Activated CD4-positive, alpha-beta T cell treated with anti-CD3 and anti-CD28 coated beads for 4 hours (primary cell): Measurements from ENCODE around the gene TRPC4.
"Not testable (repeated sequence)": the region's sequence is repeated elsewhere in the genome, so short reads cannot be mapped to it uniquely, and the experiment has no call there.

Experiments
- DNase-seq, 2 donors: peaks; one replicate each; pipeline ENCODE4 v3.0.0-alpha.2; 2020

The TRPC4 gene

DNA sequence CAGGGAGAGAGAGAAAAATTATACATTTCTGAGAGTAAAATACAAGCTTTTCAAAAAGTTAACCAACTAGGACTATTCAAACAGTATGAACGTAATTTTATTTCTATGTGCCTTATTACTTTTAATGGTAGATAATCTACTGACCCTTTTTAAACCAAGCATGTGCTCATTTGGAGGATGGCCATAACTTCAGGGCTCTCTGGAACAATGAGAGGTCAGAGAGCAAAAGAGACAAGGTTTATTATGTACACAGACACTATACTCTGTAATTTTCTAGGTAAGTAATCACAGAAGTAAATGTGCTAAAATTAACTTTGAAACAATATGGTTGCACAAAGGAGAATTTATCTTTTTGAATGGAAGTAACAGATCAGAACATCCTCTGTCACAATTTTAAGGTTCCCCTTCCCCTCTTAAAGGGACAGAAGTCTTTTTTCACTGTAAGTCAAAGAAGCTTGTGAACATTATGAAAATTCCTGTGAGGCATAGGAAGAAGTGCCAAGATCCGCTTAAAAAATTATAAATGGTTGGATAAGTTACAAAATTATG is 272.0 kb downstream of the TRPC4 start:
- DNase-seq, result no peak

DNA sequence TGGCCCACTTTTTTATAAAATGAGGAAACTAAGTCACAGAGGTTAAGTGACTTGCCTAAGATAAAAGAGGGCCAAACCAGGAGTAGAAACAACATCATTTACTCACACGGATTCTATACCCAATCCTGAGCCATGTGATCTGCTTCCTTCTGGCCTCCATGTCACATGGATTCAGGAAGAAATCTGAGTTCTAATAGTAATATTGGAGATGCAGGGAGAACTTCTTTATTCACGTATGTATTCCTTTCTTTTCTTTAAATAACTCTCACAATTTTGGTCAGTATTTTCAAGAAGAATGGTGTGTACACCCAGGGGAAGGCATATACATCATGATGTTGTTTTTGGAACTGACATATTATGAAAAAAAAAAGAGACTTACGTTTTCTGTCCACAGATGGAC is 272.8 kb downstream of the TRPC4 start:
- DNase-seq, result no peak

- DNase-seq, result no peak
Measured at GRCh38 chr13:37595162-37595561, 274.4 kb downstream of the TRPC4 start.

- DNase-seq, result no peak
Measured at GRCh38 chr13:37594550-37594949, 275.0 kb downstream of the TRPC4 start.

- not testable (repeated sequence) for DNase-seq
Measured at GRCh38 chr13:37589381-37589780, 280.2 kb downstream of the TRPC4 start.

DNA sequence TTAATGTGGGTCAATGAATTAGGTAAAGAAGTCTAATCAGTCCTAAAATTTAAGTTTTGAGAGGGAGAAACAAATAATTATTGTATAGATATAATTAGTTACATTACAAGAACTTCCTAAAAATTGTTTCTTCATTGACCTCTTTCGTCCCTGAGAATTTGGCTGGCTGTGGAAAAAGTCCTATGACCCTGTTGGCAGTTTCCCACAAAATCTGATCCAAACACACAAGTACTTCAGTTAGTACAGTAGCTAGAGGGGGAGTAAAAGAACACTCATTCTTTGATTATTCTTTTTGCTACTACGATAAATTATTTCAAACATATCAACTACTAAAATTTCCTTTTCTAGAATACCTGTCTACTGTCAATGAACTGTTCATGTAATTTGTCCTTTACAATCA is 282.3 kb downstream of the TRPC4 start:
- DNase-seq, result no peak
